C4-2B (cell line): ENCODE data around the gene DNASE1.

Experiments used
- CTCF ChIP-seq: fragments of 450-650 bp; conservative IDR thresholded peaks from 2 replicates; pipeline ENCODE4 v1.5.1; 2017; ENCODE audit warnings: mild to moderate bottlenecking
- ZFX ChIP-seq: fragments of 450-650 bp; IDR thresholded peaks from 2 replicates; pipeline ENCODE4 v1.6.1; 2017

- TF ChIP-seq CTCF, result no peak
- TF ChIP-seq ZFX, result no peak
Observed at GRCh38 chr16:3618769-3619141, 35.7 kb upstream of the DNASE1 start.
